OCI-LY7 (cell line): ENCODE data around the gene IQCE.

ENCODE experiments used
- EZH2phosphoT487 ChIP-seq: fragments of 200-600 bp; sonication (generic); IDR thresholded peaks from 2 replicates; pipeline ENCODE4 v1.6.1; 2018; ENCODE audit warnings: low read depth, borderline replicate concordance, mild to moderate bottlenecking, mixed run types, antibody characterized with exemption, low read length, moderate library complexity, mixed read lengths
- TF ChIP-seq, protein P1 (sequence below): fragments of 200-600 bp; sonication (generic); conservative IDR thresholded peaks from 2 replicates; pipeline ENCODE4 v1.5.1; 2014; ENCODE audit warnings: mild to moderate bottlenecking, antibody characterized with exemption, low read length, moderate library complexity, mixed read lengths

DNA sequence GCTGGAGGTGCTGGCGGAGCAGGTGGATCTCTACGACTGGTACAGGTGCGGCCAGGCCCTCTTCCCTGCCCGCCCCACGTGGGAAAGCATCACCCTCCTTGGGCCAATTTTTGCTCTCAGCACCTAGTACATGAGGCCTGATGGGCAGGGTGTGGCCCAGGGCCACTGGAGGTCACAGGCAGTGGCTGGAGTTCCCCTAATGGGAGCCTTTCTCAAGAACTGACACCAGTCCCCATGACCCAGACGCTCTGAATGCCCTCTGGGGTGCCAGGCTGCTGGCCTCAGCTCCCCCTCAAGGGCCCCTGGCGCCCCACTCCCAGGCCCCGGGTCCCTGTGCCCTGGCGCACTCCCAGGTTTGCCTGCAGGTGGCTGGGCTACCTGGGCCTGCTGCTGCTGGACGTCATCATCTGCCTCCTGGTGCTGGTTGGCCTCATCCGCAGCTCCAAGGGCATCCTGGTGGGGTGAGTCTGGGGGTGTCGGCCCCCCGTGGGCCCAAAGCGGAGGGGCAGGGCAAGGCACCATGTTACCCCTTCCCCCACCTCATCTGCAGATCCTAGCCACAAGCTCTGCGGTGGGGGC, 88.9 kb downstream of the IQCE start:
- TF ChIP-seq, protein P1, sequence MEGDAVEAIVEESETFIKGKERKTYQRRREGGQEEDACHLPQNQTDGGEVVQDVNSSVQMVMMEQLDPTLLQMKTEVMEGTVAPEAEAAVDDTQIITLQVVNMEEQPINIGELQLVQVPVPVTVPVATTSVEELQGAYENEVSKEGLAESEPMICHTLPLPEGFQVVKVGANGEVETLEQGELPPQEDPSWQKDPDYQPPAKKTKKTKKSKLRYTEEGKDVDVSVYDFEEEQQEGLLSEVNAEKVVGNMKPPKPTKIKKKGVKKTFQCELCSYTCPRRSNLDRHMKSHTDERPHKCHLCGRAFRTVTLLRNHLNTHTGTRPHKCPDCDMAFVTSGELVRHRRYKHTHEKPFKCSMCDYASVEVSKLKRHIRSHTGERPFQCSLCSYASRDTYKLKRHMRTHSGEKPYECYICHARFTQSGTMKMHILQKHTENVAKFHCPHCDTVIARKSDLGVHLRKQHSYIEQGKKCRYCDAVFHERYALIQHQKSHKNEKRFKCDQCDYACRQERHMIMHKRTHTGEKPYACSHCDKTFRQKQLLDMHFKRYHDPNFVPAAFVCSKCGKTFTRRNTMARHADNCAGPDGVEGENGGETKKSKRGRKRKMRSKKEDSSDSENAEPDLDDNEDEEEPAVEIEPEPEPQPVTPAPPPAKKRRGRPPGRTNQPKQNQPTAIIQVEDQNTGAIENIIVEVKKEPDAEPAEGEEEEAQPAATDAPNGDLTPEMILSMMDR = no peak
- TF ChIP-seq EZH2phosphoT487 = no peak
